ENCODE measurements around the gene HOXD13. TPM values are rescaled to one million over a fixed set of nuclear protein-coding genes. Genes with fewer than 3 reads are reported as not detected.

HOXD13 gene
- total RNA-seq, 1 donor from 2014 or later: not detected

GRCh38 chr2:176072951-176073904 lies 19.3 kb upstream of the HOXD13 start:
- no peak for TF ChIP-seq CTCF (IDR thresholded peaks at IDR 0.05; ENCODE audit: unreplicated experiment)
- Mint-ChIP-seq H3K27me3 (ENCODE audit: unreplicated experiment) (peaks cover 23% of the 10 kb centered on the region), H3K9me3 (ENCODE audit: unreplicated experiment) (no peaks in the 10 kb centered on the region), H3K4me1 (ENCODE audit: unreplicated experiment) (peaks cover 13% of the 10 kb centered on the region), H3K27ac (ENCODE audit: unreplicated experiment) (no peak overlapping the region), H3K4me3 (ENCODE audit: unreplicated experiment) (no peak overlapping the region), H3K36me3 (ENCODE audit: low read depth, unreplicated experiment) (no peaks in the 10 kb centered on the region)
- DNase-seq (ENCODE audit: low spot score): peak; percentile 20

- no peak for TF ChIP-seq CTCF (IDR thresholded peaks at IDR 0.05; ENCODE audit: unreplicated experiment)
- Mint-ChIP-seq H3K4me3 (ENCODE audit: unreplicated experiment) (no peak overlapping the region), H3K27ac (ENCODE audit: unreplicated experiment) (no peak overlapping the region), H3K27me3 (ENCODE audit: unreplicated experiment) (peaks cover 32% of the 10 kb centered on the region), H3K9me3 (ENCODE audit: unreplicated experiment) (no peaks in the 10 kb centered on the region), H3K36me3 (ENCODE audit: low read depth, unreplicated experiment) (no peaks in the 10 kb centered on the region), H3K4me1 (ENCODE audit: unreplicated experiment) (peaks cover 15% of the 10 kb centered on the region)
- no peak for DNase-seq (ENCODE audit: low spot score)
Measured at GRCh38 chr2:176074919-176075425, 17.5 kb upstream of the HOXD13 start.

- H3K36me3 Mint-ChIP-seq (ENCODE audit: low read depth, unreplicated experiment): no peaks in the 10 kb centered on the region
- H3K4me3 Mint-ChIP-seq (ENCODE audit: unreplicated experiment): peak overlapping the region; percentile 68
- peaks cover 15% of the 10 kb centered on the region for H3K4me1 Mint-ChIP-seq (ENCODE audit: unreplicated experiment)
- H3K9me3 Mint-ChIP-seq (ENCODE audit: unreplicated experiment): no peaks in the 10 kb centered on the region
- H3K27ac Mint-ChIP-seq (ENCODE audit: unreplicated experiment): no peak overlapping the region
- no peak for TF ChIP-seq CTCF (IDR thresholded peaks at IDR 0.05; ENCODE audit: unreplicated experiment)
- DNase-seq (ENCODE audit: low spot score): peak; percentile 40
- peaks cover 27% of the 10 kb centered on the region for H3K27me3 Mint-ChIP-seq (ENCODE audit: unreplicated experiment)
Measured at GRCh38 chr2:176075481-176075880, 17.0 kb upstream of the HOXD13 start.

GRCh38 chr2:176076063-176076462 lies 16.5 kb upstream of the HOXD13 start:
- no peak for TF ChIP-seq CTCF (IDR thresholded peaks at IDR 0.05; ENCODE audit: unreplicated experiment)
- Mint-ChIP-seq H3K27ac (ENCODE audit: unreplicated experiment) (no peak overlapping the region), H3K4me3 (ENCODE audit: unreplicated experiment) (no peak overlapping the region)

GRCh38 chr2:176076796-176077195 lies 15.7 kb upstream of the HOXD13 start:
- Mint-ChIP-seq H3K9me3 (ENCODE audit: unreplicated experiment) (no peaks in the 10 kb centered on the region), H3K4me1 (ENCODE audit: unreplicated experiment) (peaks cover 18% of the 10 kb centered on the region), H3K4me3 (ENCODE audit: unreplicated experiment) (no peak overlapping the region), H3K36me3 (ENCODE audit: low read depth, unreplicated experiment) (no peaks in the 10 kb centered on the region), H3K27ac (ENCODE audit: unreplicated experiment) (no peak overlapping the region), H3K27me3 (ENCODE audit: unreplicated experiment) (peaks cover 29% of the 10 kb centered on the region)
- DNase-seq (ENCODE audit: low spot score): no peak
- no peak for TF ChIP-seq CTCF (IDR thresholded peaks at IDR 0.05; ENCODE audit: unreplicated experiment)

More at GRCh38 chr2:176076063-176076462, 16.5 kb upstream of the HOXD13 start:
- no peak for DNase-seq (ENCODE audit: low spot score)
- Mint-ChIP-seq H3K9me3 (ENCODE audit: unreplicated experiment) (no peaks in the 10 kb centered on the region), H3K36me3 (ENCODE audit: low read depth, unreplicated experiment) (no peaks in the 10 kb centered on the region), H3K27me3 (ENCODE audit: unreplicated experiment) (peaks cover 26% of the 10 kb centered on the region), H3K4me1 (ENCODE audit: unreplicated experiment) (peaks cover 18% of the 10 kb centered on the region)

All from endothelial cell (in vitro differentiated cells).